NCI-H69 (cell line): ENCODE measurements around the gene PAF1.
A peak's percentile ranks its signal among the peaks of the same experiment; 100 is the strongest.
"Not testable (repeated sequence)": the region's sequence is repeated elsewhere in the genome, so short reads cannot be mapped to it uniquely, and the experiment has no call there.

ENCODE experiments used
- DNase-seq: peaks from one replicate; lab custom pipeline; 2025; lab: John Stamatoyannopoulos, UW

PAF1 gene

GRCh38 chr19:39352381-39353255 is 38.3 kb downstream of the PAF1 start:
- no peak for DNase-seq

DNA sequence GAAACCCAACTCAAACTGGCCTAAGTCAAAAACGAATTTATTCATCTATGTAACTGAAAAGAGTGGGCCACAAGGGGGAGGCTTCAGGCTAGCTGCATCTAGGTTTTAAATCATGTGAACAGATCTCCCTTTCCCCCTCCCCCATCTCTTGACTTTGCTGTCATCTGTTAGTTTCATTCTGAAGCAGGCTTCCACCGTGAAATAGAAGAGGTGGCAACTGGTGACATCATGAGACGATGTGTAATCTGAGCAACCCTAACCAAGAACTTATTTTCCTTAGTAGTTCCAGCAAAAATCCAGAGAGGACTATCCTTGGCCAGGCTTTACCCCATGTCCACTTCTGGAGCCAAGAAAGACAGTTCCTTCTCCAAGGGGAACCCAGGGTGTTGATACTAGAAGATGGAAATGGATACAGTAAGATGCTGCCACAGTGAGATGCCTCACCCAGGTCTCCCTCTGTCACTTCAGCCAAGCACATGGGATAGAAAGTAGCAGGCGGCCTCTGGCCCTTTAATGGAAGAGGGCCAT is 39.3 kb downstream of the PAF1 start:
- DNase-seq: no peak

DNA sequence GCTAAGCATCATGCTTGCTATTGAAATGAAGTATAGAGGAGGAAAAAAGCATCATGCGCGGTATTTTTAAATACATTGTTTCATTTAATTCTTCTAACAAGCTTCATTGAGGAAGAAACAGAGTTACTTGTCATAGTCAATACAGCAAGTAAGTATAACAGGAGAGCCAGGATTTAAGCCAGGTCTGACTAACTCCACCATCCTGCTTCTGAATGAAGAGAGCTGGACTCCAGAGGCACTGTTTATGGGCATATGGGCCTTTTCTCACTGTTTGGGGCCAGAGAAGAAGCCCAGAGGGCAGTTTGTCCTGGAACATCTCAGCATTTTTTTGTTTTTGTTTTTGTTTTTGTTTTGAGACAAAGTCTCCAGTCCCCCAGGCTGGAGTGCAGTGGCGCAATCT is 40.8 kb downstream of the PAF1 start:
- DNase-seq: no peak

GRCh38 chr19:39349326-39349725 is 41.6 kb downstream of the PAF1 start:
- DNase-seq: no peak

- DNase-seq: no peak
These were observed 43.4 kb downstream of the PAF1 start for GRCh38 chr19:39347332-39348164.

DNA sequence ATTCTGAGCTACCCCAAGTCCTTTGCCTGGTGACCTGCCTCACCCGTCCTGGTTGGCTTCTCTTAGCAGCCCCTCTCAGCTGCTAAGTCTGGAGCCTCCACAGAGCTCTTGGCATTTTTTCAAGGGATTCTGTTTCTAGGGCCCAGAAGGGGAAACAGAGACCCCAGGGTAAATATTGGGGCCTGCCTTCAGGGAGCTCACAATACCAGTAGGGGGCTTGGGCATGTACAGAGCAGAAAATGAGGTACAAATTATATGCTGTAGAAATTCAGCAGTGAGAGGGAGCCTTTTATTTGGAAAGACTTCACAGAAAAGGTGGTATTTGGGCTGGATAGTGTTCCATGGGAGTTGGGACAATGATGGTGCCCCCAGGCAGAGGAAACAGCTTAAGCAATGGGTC is 45.0 kb downstream of the PAF1 start:
- DNase-seq: no peak

DNA sequence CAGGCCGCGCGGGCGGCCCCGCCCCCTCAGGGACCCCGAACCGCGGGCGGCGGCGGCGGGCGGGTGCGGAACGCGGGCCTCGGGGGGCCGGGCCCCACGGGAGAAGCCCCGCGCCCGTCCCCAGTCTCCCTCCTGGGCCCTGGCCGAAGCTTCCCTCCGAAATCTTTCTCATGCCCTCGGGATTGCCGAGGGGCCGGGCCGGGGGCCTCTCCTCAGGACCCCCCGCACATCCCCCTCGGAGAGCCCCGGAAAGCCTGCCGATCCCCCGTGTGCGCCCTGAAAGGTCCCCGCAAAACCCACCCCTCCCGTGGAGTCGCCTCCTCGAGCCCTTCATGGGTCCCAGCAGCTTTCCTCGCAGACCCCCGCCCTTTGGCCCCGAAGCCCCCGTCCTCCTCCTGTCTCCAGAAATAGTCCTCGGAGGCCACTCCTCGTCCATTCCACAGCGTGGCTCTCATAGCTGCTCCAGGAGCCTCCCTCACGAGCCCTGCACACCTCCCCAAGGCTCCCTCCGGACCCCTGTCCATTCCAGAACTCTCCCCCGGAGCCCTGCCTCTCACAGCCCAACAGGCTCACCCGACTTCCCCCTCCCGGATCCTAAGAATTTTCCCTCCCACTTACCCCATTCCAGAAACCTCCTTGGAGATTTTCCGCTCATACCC is 48.1 kb downstream of the PAF1 start:
- peak; percentile 41 for DNase-seq

DNA sequence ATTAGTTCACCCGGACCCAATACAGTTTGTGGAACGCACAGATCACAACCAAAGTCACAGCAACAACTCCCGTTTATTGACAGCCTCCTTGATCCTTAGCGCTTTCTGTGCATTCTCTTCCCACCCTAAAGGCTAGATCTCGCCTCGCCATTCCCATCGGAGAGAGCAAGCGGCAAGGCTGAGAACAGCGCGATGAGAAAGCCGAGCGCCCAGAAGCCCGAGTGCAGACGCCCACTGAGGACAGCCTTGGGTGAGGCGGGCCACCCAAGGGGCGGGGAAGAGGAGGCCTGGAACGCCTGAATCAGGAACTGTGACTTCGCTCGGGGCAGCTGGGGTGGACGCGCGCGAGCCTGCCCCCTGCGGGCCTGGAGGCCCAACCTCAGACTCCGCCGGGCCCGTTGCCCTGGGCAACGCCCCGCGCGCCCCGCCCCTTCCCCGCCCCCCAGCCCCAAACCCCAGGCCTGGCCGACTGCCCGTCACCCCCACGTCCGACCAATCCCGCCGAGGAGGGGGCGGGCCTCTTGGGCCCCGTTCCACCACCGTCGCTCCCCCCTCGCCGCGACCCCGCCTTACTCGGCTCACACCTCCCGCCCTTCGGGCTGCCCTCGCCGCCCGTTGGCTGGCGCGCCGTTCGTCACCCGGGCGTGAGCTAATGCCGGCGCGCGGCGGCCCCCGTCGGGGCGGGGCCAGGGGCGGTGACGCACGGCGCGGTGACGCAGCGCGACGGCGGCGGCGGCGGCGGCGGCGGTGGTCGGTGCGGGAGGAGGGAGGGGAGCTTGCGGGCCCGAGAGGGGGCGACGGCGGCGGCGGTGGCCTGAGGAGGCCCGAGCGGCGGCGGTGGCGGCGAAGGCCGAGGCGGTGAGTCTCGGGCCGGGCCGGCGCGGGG is 48.9 kb downstream of the PAF1 start, which contains the start of gene SAMD4B:
Gene SAMD4B (plus strand): TSS at position 703 of the 886 bp plus-strand sequence. CDS start 14,473 bp downstream, outside the sequence.
- peak; percentile 100 for DNase-seq

DNA sequence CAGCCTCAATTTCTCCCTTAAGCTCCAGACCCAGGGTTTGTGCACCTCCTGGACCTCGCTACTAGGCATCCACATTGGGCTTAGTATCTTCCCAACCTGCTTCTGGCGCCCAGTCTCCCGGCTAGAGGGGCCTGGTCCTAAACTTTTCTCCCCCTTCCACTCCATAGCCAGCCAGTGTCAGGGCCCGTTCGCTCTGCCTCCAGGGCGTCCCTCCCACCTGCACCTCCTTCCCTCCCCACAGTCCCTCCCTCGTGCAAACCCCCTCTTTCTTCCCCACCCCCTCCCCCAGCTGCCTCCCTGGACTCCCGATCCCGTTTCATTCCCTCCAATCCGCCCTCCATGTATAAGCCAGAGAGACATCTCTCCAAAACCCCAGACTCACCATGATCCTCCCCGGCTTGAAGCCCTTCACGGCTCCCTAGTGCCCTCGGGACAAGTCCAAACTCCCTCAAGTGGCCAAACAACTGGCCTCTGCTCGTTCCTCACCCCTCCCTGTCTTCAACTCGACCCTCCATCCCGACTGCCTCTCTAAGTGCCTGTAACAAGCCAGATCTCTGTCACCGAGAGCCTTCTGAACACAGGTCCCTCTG is 49.7 kb downstream of the PAF1 start:
- DNase-seq: peak; percentile 62

DNA sequence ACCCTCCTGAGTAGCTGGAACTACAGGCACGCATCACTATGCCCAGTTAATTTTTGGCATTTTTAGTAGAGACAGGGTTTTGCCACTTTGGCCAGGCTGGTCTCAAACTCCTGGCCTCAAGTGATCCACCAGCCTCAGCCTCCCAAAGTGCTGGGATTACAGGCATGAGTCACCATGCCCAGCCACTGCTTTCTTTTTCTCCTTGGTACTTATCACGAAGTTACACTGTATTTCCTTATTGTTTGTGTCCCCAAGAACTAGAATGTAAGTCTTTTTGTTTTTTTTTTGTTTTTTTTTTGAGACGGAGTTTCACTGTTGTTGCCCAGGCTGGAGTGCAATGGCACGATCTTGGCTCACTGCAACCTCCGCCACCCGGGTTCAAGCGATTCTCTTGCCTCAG is 50.8 kb downstream of the PAF1 start:
- not testable (repeated sequence) for DNase-seq

GRCh38 chr19:39339674-39340073 is 51.2 kb downstream of the PAF1 start:
- no peak for DNase-seq

GRCh38 chr19:39336483-39336882 is 54.4 kb downstream of the PAF1 start:
- no peak for DNase-seq
